ENCODE results near the gene SLAIN1.

DNA sequence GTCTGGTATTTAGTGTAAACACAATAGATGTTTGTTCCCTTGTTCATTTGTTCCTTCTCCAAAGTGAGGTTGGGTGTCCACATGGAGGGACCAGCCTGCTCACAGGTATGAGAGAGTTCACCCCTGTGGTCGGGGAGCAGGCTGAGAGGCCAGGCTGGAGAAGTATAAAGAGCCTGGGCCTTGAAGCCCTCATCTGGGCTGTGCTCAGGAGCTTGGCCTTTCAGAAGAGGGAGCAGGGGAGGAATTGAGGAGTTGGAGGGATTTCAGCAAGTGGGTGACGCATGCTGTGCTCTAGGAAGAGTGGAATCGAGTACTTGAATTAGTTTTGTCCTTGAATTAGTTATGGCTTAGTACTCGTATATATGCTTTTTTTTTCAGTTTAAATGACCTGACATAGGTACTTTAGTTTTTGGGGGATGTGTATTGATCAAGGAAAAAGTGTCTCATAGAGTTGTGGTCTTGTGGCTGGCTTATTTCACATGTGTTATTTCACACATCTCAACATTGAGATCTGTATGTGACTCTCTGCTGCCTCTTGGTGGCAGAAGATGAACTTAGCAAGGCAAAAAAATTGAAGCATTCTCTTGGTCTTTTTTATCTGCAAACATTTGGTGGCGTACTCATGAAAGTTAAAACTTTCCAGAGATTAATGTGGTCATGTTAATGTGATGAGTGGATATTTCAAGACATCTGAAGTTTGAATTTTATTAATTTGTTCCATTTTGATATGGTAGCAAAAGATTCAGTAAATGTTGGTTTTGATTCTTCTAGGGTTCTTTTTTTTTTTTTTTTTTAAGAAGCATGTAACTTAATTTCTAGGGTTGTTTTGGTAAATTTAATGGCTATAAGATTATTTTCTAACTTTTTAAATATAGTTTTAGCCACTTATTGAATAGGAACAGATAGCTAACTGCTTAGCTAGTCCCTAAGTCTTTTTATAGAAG lies 54.3 kb downstream of the SLAIN1 start:
- TF ChIP-seq, protein P1, sequence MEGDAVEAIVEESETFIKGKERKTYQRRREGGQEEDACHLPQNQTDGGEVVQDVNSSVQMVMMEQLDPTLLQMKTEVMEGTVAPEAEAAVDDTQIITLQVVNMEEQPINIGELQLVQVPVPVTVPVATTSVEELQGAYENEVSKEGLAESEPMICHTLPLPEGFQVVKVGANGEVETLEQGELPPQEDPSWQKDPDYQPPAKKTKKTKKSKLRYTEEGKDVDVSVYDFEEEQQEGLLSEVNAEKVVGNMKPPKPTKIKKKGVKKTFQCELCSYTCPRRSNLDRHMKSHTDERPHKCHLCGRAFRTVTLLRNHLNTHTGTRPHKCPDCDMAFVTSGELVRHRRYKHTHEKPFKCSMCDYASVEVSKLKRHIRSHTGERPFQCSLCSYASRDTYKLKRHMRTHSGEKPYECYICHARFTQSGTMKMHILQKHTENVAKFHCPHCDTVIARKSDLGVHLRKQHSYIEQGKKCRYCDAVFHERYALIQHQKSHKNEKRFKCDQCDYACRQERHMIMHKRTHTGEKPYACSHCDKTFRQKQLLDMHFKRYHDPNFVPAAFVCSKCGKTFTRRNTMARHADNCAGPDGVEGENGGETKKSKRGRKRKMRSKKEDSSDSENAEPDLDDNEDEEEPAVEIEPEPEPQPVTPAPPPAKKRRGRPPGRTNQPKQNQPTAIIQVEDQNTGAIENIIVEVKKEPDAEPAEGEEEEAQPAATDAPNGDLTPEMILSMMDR (IDR thresholded peaks at IDR 0.05) = no peak
- no peak for TF ChIP-seq POLR2A (IDR thresholded peaks at IDR 0.05)
